HG03442 (cell line): ENCODE measurements around the gene GRIN3B.

ENCODE experiments used
- ATAC-seq: cut with Tn5 transposase; IDR thresholded peaks from one replicate; pipeline ENCODE4 v1.9.1; 2021; ENCODE audit warnings: mild to moderate bottlenecking, moderate library complexity; ENCODE audit not compliant: unreplicated experiment

Gene GRIN3B

GRCh38 chr19:1054102-1055027, 54.1 kb downstream of the GRIN3B start:
- ATAC-seq: no peak

- ATAC-seq: no peak
These were observed 54.8 kb downstream of the GRIN3B start for GRCh38 chr19:1055028-1055425.

- no peak for ATAC-seq
These were observed 55.8 kb downstream of the GRIN3B start for GRCh38 chr19:1055886-1056620.

- ATAC-seq: no peak
These were observed 57.1 kb downstream of the GRIN3B start for GRCh38 chr19:1057176-1057855.

GRCh38 chr19:1058112-1058511, 57.9 kb downstream of the GRIN3B start:
- ATAC-seq: no peak
